ENCODE measurements around the gene RWDD3. TPM values are rescaled to one million over a fixed set of nuclear protein-coding genes. Genes with fewer than 3 reads are reported as not detected.
A peak's percentile ranks its signal among the peaks of the same experiment; 100 is the strongest.

The RWDD3 gene
- 6.3 TPM for polyA plus RNA-seq (2012; ENCODE audit: insufficient read depth, insufficient read length, low read depth)

GRCh38 chr1:95233737-95234500, at the start of gene RWDD3:
RWDD3 (plus strand) TSS chr1:95234210; CDS start chr1:95234231, 21 bp downstream.
- no peaks in the 10 kb centered on the region for H3K9me3 ChIP-seq
- no peaks in the 10 kb centered on the region; the same call in 1 of the 2 replicates for H3K4me1 ChIP-seq
- H3K27me3 ChIP-seq, result no peaks in the 10 kb centered on the region
- DNase-seq, result peak; percentile 85
- peak; percentile 35 for TF ChIP-seq CTCF (IDR thresholded peaks at IDR 0.05; ENCODE audit: low read depth, low read length)
- peak within 1 kb of the TSS; percentile 69 for H3K4me3 ChIP-seq (ENCODE audit: low read depth, low read length)
- H3K36me3 ChIP-seq, result no peaks in the 10 kb centered on the region

DNA sequence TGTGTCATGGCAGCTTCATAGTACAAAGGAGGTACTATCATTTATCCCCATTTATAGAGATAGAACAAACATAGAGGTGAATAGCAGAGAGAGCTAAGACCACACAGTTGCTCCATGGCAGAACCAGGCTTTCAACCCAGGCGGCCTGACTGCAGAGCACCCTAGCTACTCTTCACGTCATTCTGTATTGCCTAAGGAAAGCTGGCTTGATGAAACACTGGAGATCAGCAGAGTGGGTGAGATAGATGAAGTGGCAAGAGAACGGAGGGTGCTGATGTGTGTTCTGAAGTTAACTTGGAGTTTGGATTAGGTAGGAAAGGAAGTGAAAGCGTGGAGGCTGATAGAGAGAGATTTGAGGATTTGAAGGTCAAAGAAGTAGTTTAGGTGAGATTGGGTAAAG, 47.9 kb upstream of the RWDD3 start:
- Histone ChIP-seq H3K4me1 (no peaks in the 10 kb centered on the region), H3K27me3 (no peaks in the 10 kb centered on the region), H3K4me3 (ENCODE audit: low read depth, low read length) (no peak overlapping the region), H3K36me3 (no peaks in the 10 kb centered on the region), H3K9me3 (no peaks in the 10 kb centered on the region)
- no peak for TF ChIP-seq CTCF (IDR thresholded peaks at IDR 0.05; ENCODE audit: low read depth, low read length)
- no peak for DNase-seq

DNA sequence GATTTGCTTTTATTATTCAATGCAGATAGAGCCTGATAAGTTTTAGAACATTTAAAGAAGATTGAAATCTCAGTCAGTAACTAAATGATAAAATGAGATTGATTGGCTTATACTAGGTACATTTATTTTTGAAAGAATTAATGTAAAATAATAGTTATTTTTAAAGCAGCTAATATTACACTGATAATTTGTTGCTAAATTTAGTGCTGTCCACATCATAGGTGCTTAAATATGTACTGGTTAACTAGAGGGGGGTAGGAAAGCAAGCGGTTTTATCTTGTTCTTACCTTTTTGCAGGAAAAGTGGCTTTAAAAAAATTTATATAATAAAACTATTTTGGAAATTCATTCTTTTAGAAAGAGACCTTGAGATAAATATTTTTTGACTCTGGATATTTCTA, 40.4 kb upstream of the RWDD3 start:
- TF ChIP-seq CTCF (IDR thresholded peaks at IDR 0.05; ENCODE audit: low read depth, low read length), result no peak
- no peaks in the 10 kb centered on the region for H3K27me3 ChIP-seq
- no peak for DNase-seq
- no peaks in the 10 kb centered on the region for H3K36me3 ChIP-seq
- H3K9me3 ChIP-seq, result no peaks in the 10 kb centered on the region
- no peaks in the 10 kb centered on the region for H3K4me1 ChIP-seq
- no peak overlapping the region for H3K4me3 ChIP-seq (ENCODE audit: low read depth, low read length)

DNA sequence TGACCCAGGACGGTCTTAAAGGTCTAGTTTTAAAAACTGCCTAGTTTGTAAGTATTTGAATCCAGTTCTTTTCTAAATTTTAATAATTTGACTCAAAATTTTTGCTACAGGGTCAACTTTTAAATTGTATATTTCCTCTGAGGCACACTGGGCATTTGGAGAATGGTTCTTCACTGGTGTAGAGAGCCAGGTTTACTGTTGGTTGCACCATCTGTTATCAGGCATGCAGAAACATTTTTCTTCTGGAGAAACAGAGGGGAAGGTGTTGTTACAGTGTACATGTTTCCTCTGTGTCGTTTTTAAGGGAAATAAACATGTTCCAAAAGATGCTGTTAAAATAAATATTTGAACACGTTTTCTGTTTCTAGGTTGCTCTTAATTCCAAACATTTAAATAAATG, 39.0 kb upstream of the RWDD3 start:
- DNase-seq, result no peak
- Histone ChIP-seq H3K4me3 (ENCODE audit: low read depth, low read length) (no peak overlapping the region), H3K27me3 (no peaks in the 10 kb centered on the region), H3K36me3 (no peaks in the 10 kb centered on the region), H3K9me3 (no peaks in the 10 kb centered on the region), H3K4me1 (no peaks in the 10 kb centered on the region)
- TF ChIP-seq CTCF (IDR thresholded peaks at IDR 0.05; ENCODE audit: low read depth, low read length), result no peak

DNA sequence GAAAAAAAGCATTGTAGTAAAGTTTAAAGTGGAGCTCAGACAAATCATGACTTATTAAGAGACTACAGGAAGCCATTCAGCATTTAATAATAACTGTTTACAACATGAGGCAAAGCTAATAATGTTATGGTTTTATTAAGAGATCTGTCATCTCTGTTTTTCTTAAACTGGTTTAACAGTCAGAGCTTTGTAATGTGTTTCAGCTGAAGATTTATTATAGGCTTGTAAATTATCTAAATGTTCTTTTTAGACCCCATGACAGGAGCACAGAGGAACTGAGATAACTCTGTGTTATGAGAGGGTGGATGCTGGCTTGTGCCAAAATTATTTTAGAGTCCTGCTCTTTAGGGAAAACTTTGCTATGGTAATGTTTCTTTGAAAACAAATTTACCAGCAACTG, 38.0 kb upstream of the RWDD3 start:
- no peaks in the 10 kb centered on the region for H3K36me3 ChIP-seq
- no peak for TF ChIP-seq CTCF (IDR thresholded peaks at IDR 0.05; ENCODE audit: low read depth, low read length)
- no peak for DNase-seq
- H3K4me1 ChIP-seq, result no peaks in the 10 kb centered on the region
- H3K9me3 ChIP-seq, result no peaks in the 10 kb centered on the region
- no peaks in the 10 kb centered on the region for H3K27me3 ChIP-seq
- H3K4me3 ChIP-seq (ENCODE audit: low read depth, low read length), result no peak overlapping the region

GRCh38 chr1:95197616-95198252, 36.3 kb upstream of the RWDD3 start:
- DNase-seq, result no peak

More at GRCh38 chr1:95197616-95198252, 36.3 kb upstream of the RWDD3 start:
- H3K4me3 ChIP-seq (ENCODE audit: low read depth, low read length), result no peak overlapping the region
- no peaks in the 10 kb centered on the region for H3K9me3 ChIP-seq
- TF ChIP-seq CTCF (IDR thresholded peaks at IDR 0.05; ENCODE audit: low read depth, low read length), result no peak
- H3K4me1 ChIP-seq, result no peaks in the 10 kb centered on the region
- H3K27me3 ChIP-seq, result no peaks in the 10 kb centered on the region
- no peaks in the 10 kb centered on the region for H3K36me3 ChIP-seq
